Neuronal stem cell (in vitro differentiated cells): ENCODE measurements around the gene TGIF2. TPM values are rescaled to one million over a fixed set of nuclear protein-coding genes. Genes with fewer than 3 reads are reported as not detected.
A peak's percentile ranks its signal among the peaks of the same experiment; 100 is the strongest.

Source experiments
- DNase-seq: peaks from one replicate; pipeline ENCODE4 v3.0.0-alpha.2; 2013; ENCODE audit warnings: low spot score
- H2AFZ ChIP-seq: one replicate; pipeline ENCODE4 v1.6.1; 2013; ENCODE audit warnings: mild to moderate bottlenecking, low read length, inconsistent platforms
- H2AK5ac ChIP-seq: 2 replicates; pipeline ENCODE4 v1.6.1; 2013; ENCODE audit warnings: low read depth, mild to moderate bottlenecking, inconsistent platforms, low read length, moderate library complexity, mixed read lengths
- H2BK120ac ChIP-seq: 2 replicates; pipeline ENCODE4 v1.6.1; 2013; ENCODE audit warnings: low read depth, mild to moderate bottlenecking, inconsistent platforms, low read length, moderate library complexity, mixed read lengths
- H2BK12ac ChIP-seq: one replicate; pipeline ENCODE4 v1.6.1; 2013; ENCODE audit warnings: low read length, inconsistent platforms
- H2BK15ac ChIP-seq: 2 replicates; pipeline ENCODE4 v1.6.1; 2013; ENCODE audit warnings: mild to moderate bottlenecking, low read length, inconsistent platforms, mixed read lengths
- H2BK5ac ChIP-seq: one replicate; pipeline ENCODE4 v1.6.1; 2013; ENCODE audit warnings: inconsistent platforms, mild to moderate bottlenecking, low read length, moderate library complexity
- H3K14ac ChIP-seq: one replicate; pipeline ENCODE4 v1.6.1; 2013; ENCODE audit warnings: low read length, inconsistent platforms
- H3K18ac ChIP-seq: 2 replicates; pipeline ENCODE4 v1.6.1; 2013; ENCODE audit warnings: low read length, inconsistent platforms
- H3K23ac ChIP-seq: 2 replicates; pipeline ENCODE4 v1.6.1; 2013; ENCODE audit warnings: low read depth, mild to moderate bottlenecking, mixed read lengths, low read length, inconsistent platforms; ENCODE audit not compliant: poor library complexity
- H3K27ac ChIP-seq: replicated peaks from 3 replicates; pipeline ENCODE4 v1.5.1; 2013; ENCODE audit warnings: low read length, inconsistent platforms
- H3K27me3 ChIP-seq, 3 experiments: 2 replicates each; pipeline ENCODE4 v1.6.1; 2013; ENCODE audit warnings: low read length in 3 of 3, mild to moderate bottlenecking in 2 of 3, inconsistent platforms in 1 of 3, low read depth in 1 of 3, mixed read lengths in 1 of 3, moderate library complexity in 1 of 3; ENCODE audit not compliant: control insufficient read depth in 3 of 3, insufficient read depth in 3 of 3
- H3K36me3 ChIP-seq, 2 donors: replicated peaks in 1 of 2; 2 replicates each; pipeline ENCODE4 v1.6.1; 2013; ENCODE audit warnings: low read length in 2 of 2; ENCODE audit not compliant: control insufficient read depth in 2 of 2, insufficient read depth in 2 of 2
- H3K4ac ChIP-seq: 2 replicates; pipeline ENCODE4 v1.6.1; 2013; ENCODE audit warnings: inconsistent platforms, mild to moderate bottlenecking, low read length, moderate library complexity
- H3K4me1 ChIP-seq, 2 donors: 1 replicate in 1 of 2; 2 replicates in 1 of 2; pipeline ENCODE4 v1.6.1; 2013; ENCODE audit warnings: low read length in 2 of 2, low read depth in 1 of 2; ENCODE audit not compliant: control insufficient read depth in 2 of 2, insufficient read depth in 1 of 2
- H3K4me2 ChIP-seq: one replicate; pipeline ENCODE4 v1.6.1; 2013; ENCODE audit warnings: mild to moderate bottlenecking, low read length, inconsistent platforms; ENCODE audit not compliant: insufficient read depth, poor library complexity, severe bottlenecking
- H3K4me3 ChIP-seq, 2 donors: 2 replicates each; pipeline ENCODE4 v1.5.1; 2013; ENCODE audit warnings: low read length in 2 of 2, mild to moderate bottlenecking in 2 of 2, inconsistent platforms in 1 of 2, moderate library complexity in 1 of 2
- H3K79me1 ChIP-seq: one replicate; pipeline ENCODE4 v1.6.1; 2013; ENCODE audit warnings: low read depth, mild to moderate bottlenecking, inconsistent platforms, low read length, moderate library complexity
- H3K9ac ChIP-seq: one replicate; pipeline ENCODE4 v1.6.1; 2013; ENCODE audit warnings: mild to moderate bottlenecking, low read depth, low read length, inconsistent platforms; ENCODE audit not compliant: poor library complexity
- H3K9me3 ChIP-seq, 2 donors: replicated peaks in 1 of 2; 2 replicates each; pipeline versions ENCODE3 to v1.6.1; 2013; ENCODE audit warnings: low read length in 2 of 2, mild to moderate bottlenecking in 2 of 2, inconsistent platforms in 1 of 2, low read depth in 1 of 2, mixed read lengths in 1 of 2, moderate library complexity in 1 of 2; ENCODE audit not compliant: control insufficient read depth in 2 of 2, insufficient read depth in 1 of 2
- H4K8ac ChIP-seq: one replicate; pipeline ENCODE4 v1.6.1; 2013; ENCODE audit warnings: low read depth, mild to moderate bottlenecking, inconsistent platforms, low read length, moderate library complexity
- H4K91ac ChIP-seq: one replicate; pipeline ENCODE4 v1.6.1; 2013; ENCODE audit warnings: low read length, low read depth, mild to moderate bottlenecking, inconsistent platforms; ENCODE audit not compliant: poor library complexity
- WGBS, 2 donors: extraction: QIAGEN DNeasy Blood & Tissue Kit; methylation state at CpG; one replicate each; pipeline ENCODE4 v1.1.7; 2013; ENCODE audit warnings: missing lambda C conversion rate in 2 of 2, mixed read lengths in 1 of 2; ENCODE audit not compliant: insufficient read length in 2 of 2, insufficient replicate concordance in 1 of 2; ENCODE audit errors: extremely low coverage in 2 of 2; 5-methylcytosine and 5-hydroxymethylcytosine counted together
- polyA plus RNA-seq, 2 experiments: library from polyadenylated mRNA; stranded (reverse); fragments of 200-250 nt; gene quantifications; one replicate each; pipeline ENCODE4 v1.2.3, GENCODE V29; 2013

Gene TGIF2
- 116 TPM for polyA plus RNA-seq (2013, experiment 1 of 2)
- 126 TPM for polyA plus RNA-seq (2013, experiment 2 of 2)

DNA sequence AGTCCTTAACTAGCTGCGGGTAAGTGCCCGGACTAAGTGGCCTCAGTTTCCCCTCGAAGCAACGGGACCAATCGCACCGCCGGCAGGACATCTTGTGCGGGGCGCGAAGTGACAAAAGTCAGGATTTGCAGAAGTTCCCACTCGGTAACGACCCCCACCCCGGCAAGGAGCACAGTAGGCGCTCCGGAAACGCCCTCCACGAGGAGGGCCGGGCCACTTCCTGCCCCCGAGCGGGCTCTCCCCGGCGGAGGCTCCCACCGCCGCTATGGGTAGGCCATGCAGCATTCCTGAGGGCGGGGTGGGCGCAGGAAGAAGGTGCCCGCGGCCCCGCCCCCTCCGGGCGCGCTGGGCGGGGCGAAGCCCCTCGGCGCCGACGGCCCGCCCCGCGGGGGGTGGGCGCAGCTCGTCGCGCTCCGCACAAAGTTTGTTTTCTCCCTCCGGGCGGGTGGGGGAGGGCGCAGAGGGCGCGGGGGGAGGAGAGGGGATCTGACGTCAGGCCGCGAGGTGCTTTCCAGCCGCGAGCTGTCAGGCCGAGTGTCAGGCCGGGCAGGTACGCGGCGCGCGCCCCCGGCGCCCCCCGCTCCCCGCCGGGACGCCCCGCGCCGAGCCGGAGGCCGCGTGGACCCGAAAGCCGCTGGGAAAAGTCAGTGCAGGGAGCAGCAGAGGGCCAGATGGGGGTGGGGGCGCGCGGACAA is at the start of gene TGIF2:
Gene TGIF2 (plus strand): TSS at position 495 of the 695 bp plus-strand sequence. CDS start 5,178 bp downstream, outside the sequence.
- DNase-seq, result peak; percentile 91
- H2BK12ac ChIP-seq, result peak within 1 kb of the TSS; percentile 97
- H3K23ac ChIP-seq, result peak within 1 kb of the TSS; percentile 75
- no peaks in the 10 kb centered on the region for H3K27me3 ChIP-seq
- no CpG with 5 or more reads among the region's 80 CpGs for WGBS, 2 donors
- peak within 1 kb of the TSS; percentile 99 for H3K18ac ChIP-seq
- no peaks in the 10 kb centered on the region for H3K9me3 ChIP-seq
- peak within 1 kb of the TSS; percentile 95 for H2AK5ac ChIP-seq
- H3K4ac ChIP-seq, result peak within 1 kb of the TSS; percentile 28
- H2BK120ac ChIP-seq, result peak within 1 kb of the TSS; percentile 99
- H3K36me3 ChIP-seq, result peaks cover 0 to 17% of the 10 kb centered on the region in 2 donors
- H3K27ac ChIP-seq, result peak within 1 kb of the TSS; percentile 74
- H4K91ac ChIP-seq, result peak within 1 kb of the TSS; percentile 0
- H3K4me1 ChIP-seq, result peaks cover 16 to 22% of the 10 kb centered on the region in 2 donors
- peak within 1 kb of the TSS; percentile 90 for H2AFZ ChIP-seq
- peak within 1 kb of the TSS; percentile 90 for H3K4me2 ChIP-seq
- H3K79me1 ChIP-seq, result peaks cover 8% of the 10 kb centered on the region
- peak within 1 kb of the TSS; percentile 96 for H2BK15ac ChIP-seq
- H4K8ac ChIP-seq, result no peak within 1 kb of the TSS
- peak within 1 kb of the TSS; percentile 91 for H3K14ac ChIP-seq
- H3K4me3 ChIP-seq, result peak within 1 kb of the TSS; percentile 92 to 94
- peak within 1 kb of the TSS; percentile 98 for H3K9ac ChIP-seq
- H2BK5ac ChIP-seq, result peak within 1 kb of the TSS; percentile 99

DNA sequence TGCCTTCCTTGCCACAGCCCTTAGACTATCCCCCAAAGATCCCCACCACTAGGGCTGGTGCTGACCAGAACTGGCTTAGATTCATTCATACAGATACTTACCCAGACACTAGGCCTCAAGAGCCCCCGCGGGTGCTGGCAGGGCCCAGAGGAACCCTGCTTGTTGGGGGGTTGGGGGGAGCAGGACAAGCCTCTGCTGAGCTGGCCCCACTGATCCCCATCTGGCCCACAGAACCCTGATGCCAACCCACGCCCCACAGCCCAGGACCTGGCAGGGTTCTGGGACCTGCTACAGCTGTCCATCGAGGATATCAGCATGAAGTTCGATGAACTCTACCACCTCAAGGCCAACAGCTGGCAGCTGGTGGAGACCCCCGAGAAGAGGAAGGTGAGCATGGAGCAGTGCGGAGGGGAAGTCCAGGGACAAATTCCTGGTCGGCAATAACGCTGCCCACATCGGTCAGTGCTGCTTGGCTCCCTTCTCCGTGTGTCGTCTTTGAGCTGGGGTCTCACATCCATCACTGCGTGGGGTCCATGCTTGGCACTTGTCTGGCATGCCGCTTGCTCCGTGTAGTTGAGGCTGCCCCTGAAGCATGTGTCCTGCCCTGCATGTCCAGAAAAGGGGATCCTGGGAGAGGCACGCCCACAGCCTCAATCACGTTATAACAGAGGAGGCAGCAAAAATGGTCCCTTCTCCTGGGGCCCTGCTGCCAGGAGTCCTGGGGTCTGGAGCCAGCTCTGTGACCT is 47.6 kb upstream of the TGIF2 start:
- Histone ChIP-seq H3K27me3 (no peaks in the 10 kb centered on the region), H3K4me3 (no peak overlapping the region), H2AK5ac (no peak overlapping the region), H3K4me2 (no peak overlapping the region), H3K79me1 (peaks cover 5% of the 10 kb centered on the region), H3K36me3 (peaks cover 44 to 95% of the 10 kb centered on the region in 2 donors), H3K9me3 (no peaks in the 10 kb centered on the region), H4K8ac (no peak overlapping the region), H3K9ac (peak overlapping the region; percentile 15), H4K91ac (no peak overlapping the region), H2AFZ (no peak overlapping the region), H2BK5ac (no peak overlapping the region), H3K4ac (no peak overlapping the region), H2BK15ac (no peak overlapping the region), H2BK12ac (no peak overlapping the region), H3K27ac (no peak overlapping the region), H2BK120ac (no peak overlapping the region), H3K18ac (no peak overlapping the region), H3K4me1 (no peaks in the 10 kb centered on the region), H3K23ac (no peak overlapping the region), H3K14ac (no peak overlapping the region)
- WGBS, 2 donors, result no CpG with 5 or more reads among the region's 17 CpGs
- no peak for DNase-seq

DNA sequence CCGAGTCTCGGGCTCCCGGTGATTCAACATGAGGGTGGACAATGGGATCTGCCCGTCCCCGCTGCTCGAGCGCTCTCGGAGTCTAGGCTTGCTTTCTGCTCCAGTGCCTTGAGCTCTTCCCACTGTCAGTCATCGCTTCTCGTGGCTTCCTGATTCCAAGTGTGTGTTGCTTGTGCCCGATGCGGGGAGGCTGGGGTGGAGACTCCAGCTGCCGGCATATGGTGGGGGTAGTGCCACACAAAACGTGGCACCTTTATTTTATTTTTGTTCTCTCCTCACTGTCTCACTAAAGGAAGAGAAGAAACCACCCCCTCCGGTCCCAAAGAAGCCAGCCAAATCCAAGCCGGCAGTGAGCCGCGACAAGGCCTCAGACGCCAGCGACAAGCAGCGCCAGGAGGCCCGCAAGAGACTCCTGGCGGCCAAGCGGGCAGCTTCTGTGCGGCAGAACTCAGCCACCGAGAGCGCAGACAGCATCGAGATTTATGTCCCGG is 46.8 kb upstream of the TGIF2 start:
- H2BK5ac ChIP-seq, result no peak overlapping the region
- no peak overlapping the region for H3K27ac ChIP-seq
- no peak overlapping the region for H2AK5ac ChIP-seq
- H3K4me1 ChIP-seq, result no peaks in the 10 kb centered on the region
- H3K79me1 ChIP-seq, result peaks cover 5% of the 10 kb centered on the region
- H3K27me3 ChIP-seq, result no peaks in the 10 kb centered on the region
- H2BK120ac ChIP-seq, result no peak overlapping the region
- H3K14ac ChIP-seq, result no peak overlapping the region
- H2BK12ac ChIP-seq, result no peak overlapping the region
- no peak overlapping the region for H3K4me3 ChIP-seq
- H3K4me2 ChIP-seq, result no peak overlapping the region
- H3K18ac ChIP-seq, result no peak overlapping the region
- H2BK15ac ChIP-seq, result no peak overlapping the region
- H3K9me3 ChIP-seq, result no peaks in the 10 kb centered on the region
- H3K23ac ChIP-seq, result no peak overlapping the region
- WGBS, 2 donors, result no CpG with 5 or more reads among the region's 29 CpGs
- DNase-seq, result no peak
- no peak overlapping the region for H2AFZ ChIP-seq
- no peak overlapping the region for H4K91ac ChIP-seq
- no peak overlapping the region for H4K8ac ChIP-seq
- H3K36me3 ChIP-seq, result peaks cover 44 to 87% of the 10 kb centered on the region in 2 donors
- H3K4ac ChIP-seq, result no peak overlapping the region
- H3K9ac ChIP-seq, result no peak overlapping the region
